Superior temporal gyrus (tissue), 1 donor: ENCODE measurements around the gene COL12A1.

Experiments used
- DNase-seq: peaks from one replicate; pipeline ENCODE4 v3.0.0-alpha.2; 2016; ENCODE audit errors: extremely low spot score

Gene COL12A1

GRCh38 chr6:75103431-75103830, 102.4 kb downstream of the COL12A1 start:
- DNase-seq: no peak

DNA sequence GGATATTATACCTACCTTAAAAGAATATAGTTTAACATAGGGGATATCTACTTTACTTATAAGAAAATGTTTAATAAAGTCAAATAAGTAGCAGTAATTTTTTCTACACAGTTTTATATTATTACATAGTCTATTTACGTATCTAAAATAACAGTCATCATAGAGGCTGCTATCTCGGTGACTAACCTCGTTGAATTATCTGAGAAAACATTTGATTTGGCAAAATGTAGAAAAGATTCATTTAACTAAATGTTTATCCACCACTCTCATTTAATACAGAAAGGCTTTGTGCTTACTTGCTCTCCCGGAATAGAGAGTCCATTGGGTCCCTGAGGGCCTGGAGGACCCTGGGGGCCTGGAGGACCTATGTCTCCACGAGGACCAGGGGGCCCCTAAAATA, 103.6 kb downstream of the COL12A1 start:
- DNase-seq: no peak

DNA sequence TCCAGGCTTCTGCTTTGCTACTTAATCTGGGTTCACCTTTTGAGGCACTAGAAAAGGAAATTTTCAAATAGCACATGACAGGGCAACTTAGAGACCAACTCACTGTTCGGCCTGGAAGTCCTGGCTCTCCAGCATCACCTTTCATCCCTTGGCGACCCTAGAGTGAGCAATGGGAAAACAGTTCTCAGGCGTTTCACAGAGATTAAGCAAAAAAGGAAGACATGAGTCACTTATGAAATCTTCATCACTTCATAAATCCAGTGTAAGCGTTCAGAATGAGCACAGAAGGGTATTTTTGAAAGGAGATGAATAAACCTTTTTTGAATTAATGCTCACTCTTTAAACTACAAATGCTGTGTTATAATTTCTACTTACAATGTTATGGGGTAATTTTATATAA, 104.0 kb downstream of the COL12A1 start:
- DNase-seq: no peak

- DNase-seq: no peak
Measured at GRCh38 chr6:75098709-75099108, 107.1 kb downstream of the COL12A1 start.

- no peak for DNase-seq
Measured at GRCh38 chr6:75096966-75097365, 108.9 kb downstream of the COL12A1 start.

GRCh38 chr6:75094614-75095200, 111.1 kb downstream of the COL12A1 start:
- no peak for DNase-seq

DNA sequence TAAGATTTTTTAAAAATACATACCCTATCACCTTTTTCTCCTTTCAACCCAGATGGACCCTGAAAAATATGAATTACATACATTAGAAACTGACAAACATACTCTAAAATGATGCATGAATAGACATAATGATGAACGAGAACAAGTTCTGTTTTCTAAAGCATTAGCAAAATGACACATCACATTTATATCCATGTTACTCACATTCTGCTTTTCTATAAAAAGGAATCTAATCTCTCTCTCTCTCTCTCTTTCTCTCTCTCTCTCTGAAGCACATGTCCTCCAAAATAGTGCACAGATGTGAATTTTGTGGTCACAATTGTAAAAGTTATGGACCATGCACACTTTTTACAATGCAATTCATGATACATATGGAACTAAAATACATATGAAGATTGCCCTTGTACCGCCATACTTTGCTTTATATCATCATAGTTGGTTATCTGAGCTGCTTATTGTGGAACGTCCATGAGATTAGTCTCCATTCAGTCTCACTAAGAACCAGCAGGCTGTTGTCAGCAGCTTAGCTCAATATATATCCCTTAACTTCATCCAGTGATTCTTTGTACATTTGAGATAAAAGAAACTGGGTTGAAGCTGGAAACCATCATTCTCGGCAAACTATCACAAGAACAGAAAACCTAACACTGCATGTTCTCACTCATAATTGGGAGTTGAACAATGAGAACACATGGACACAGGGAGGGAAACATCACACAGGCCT, 114.2 kb downstream of the COL12A1 start:
- no peak for DNase-seq

- no peak for DNase-seq
Measured at GRCh38 chr6:75090576-75090975, 115.3 kb downstream of the COL12A1 start.

- DNase-seq: no peak
Measured at GRCh38 chr6:75089921-75090320, 115.9 kb downstream of the COL12A1 start.

DNA sequence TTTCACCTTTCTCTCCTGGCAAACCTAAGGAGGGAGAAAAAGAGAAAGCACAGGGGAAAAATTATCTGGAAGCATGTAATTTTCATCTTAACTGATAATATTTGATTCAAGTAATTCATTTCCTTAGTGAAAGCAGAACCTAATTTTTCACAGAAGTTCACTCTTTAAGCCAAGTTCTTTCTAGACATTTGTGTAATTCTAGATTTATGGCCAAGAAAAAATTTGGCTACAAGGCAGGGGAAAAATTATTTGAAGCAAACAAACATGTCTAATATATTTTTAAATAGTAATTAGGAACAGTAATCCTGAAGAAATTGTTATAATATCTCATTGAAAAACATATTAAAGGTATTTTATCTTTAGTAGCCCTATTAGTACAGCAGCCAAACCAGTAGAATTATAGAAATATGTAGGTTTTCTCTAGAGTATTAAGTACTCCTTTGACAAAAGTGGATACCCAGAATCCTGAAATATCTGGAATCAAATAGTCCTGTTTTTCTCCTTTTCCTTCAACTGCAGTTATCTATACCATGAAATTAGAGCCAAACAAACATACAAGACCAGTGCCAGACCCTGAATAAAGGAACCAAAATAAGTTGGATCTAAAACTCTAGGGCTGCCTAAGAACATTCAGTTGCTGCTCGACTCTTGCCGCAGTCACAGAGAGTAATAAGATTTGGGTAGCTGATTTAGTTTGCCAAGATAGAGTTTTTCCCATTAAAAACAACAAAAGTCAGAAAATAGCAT, 116.5 kb downstream of the COL12A1 start:
- no peak for DNase-seq

GRCh38 chr6:75085931-75086635, 119.8 kb downstream of the COL12A1 start:
- no peak for DNase-seq

- no peak for DNase-seq
Measured at GRCh38 chr6:75084872-75085381, 120.9 kb downstream of the COL12A1 start.

DNA sequence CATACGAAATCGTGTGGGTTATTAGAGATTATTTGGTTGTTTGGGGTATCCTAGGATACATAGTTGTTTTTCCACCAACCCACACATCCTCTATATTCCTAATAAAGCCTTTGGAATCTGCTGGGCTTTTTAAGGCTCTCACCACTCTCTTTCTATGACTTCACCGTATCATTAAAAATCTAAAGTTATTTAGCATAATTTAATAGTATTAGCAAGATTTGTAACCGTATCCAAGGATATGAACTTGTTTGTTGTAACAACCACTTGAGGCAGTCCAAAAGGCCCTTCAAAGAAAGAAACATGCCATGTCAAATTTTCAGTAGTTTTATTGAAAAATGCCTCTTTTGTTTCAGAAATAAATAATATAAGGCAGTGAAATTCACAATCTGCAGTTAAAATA, 121.8 kb downstream of the COL12A1 start:
- DNase-seq: no peak

- DNase-seq: no peak
Measured at GRCh38 chr6:75081921-75082320, 123.9 kb downstream of the COL12A1 start.

GRCh38 chr6:75081047-75081446, 124.8 kb downstream of the COL12A1 start:
- no peak for DNase-seq

GRCh38 chr6:75079589-75079988, 126.3 kb downstream of the COL12A1 start:
- DNase-seq: no peak

- no peak for DNase-seq
Measured at GRCh38 chr6:75077701-75078100, 128.2 kb downstream of the COL12A1 start.

- no peak for DNase-seq
Measured at GRCh38 chr6:75076009-75076408, 129.8 kb downstream of the COL12A1 start.

- no peak for DNase-seq
Measured at GRCh38 chr6:75070244-75070643, 135.6 kb downstream of the COL12A1 start.

DNA sequence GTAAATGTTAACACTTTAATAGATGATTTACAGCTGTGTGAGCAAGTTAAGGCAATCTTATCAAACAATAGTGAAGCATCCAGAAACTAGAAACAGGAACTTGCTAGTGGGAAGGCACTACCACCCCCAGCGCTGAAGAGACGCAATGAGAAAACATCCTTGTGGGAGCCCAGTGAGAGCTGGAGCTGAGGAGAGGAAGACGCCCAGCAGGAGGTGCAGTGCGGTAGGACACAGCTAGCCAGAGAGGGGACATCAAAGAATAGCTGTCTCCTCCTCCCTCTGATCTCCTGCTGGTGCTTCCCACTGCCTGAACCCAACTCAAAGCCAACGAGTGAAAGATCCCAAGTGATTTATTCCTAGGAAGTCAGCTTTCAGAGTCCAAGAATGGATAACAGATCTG, 140.3 kb downstream of the COL12A1 start:
- DNase-seq: no peak

- no peak for DNase-seq
Measured at GRCh38 chr6:75052491-75052890, 153.4 kb downstream of the COL12A1 start.

GRCh38 chr6:75049308-75049707, 156.5 kb downstream of the COL12A1 start:
- DNase-seq: no peak
